GM12878 (cell line): ENCODE measurements around the gene SAMD3. TPM values are rescaled to one million over a fixed set of nuclear protein-coding genes. Genes with fewer than 3 reads are reported as not detected.

Source experiments
- BCL11A ChIP-seq: IDR thresholded peaks from 2 replicates; pipeline ENCODE4 v1.6.1; 2011; ENCODE audit warnings: low read depth, low read length
- BCL3 ChIP-seq: IDR thresholded peaks from 2 replicates; pipeline ENCODE4 v1.6.1; 2011; ENCODE audit warnings: borderline replicate concordance, low read depth, mild to moderate bottlenecking, moderate library complexity, low read length; ENCODE audit not compliant: insufficient read depth, poor library complexity, severe bottlenecking
- CREM ChIP-seq: IDR thresholded peaks from 2 replicates; pipeline ENCODE4 v1.6.1; 2014; ENCODE audit warnings: antibody characterized with exemption, low read depth
- DPF2 ChIP-seq: fragments of 450-650 bp; IDR thresholded peaks from 2 replicates; pipeline ENCODE4 v1.6.1; 2017; ENCODE audit warnings: mild to moderate bottlenecking
- EED ChIP-seq: sonication (generic); IDR thresholded peaks from 2 replicates; pipeline ENCODE4 v1.6.1; 2016; ENCODE audit warnings: antibody characterized with exemption, low read depth
- EP300 ChIP-seq, 2 experiments: fragments of 150-350 bp in 1 of 2; IDR thresholded peaks; 2 replicates each; pipeline ENCODE4 v1.6.1; 2011 to 2012; ENCODE audit warnings: low read depth in 2 of 2, low read length in 2 of 2, borderline replicate concordance in 1 of 2, improper control_type of control experiment in 1 of 2, inconsistent platforms in 1 of 2; ENCODE audit not compliant: control insufficient read depth in 1 of 2
- ETV6 ChIP-seq, 2 experiments: fragments of 450-650 bp in 1 of 2; IDR thresholded peaks in 1 of 2; conservative IDR thresholded peaks in 1 of 2; 2 replicates each; pipeline ENCODE4 v1.6.1; 2014; ENCODE audit warnings: antibody characterized with exemption in 1 of 2, borderline replicate concordance in 1 of 2, low read depth in 1 of 2, mild to moderate bottlenecking in 1 of 2, moderate library complexity in 1 of 2
- FOXM1 ChIP-seq: IDR thresholded peaks from 2 replicates; pipeline ENCODE4 v1.6.1; 2012; ENCODE audit warnings: low read depth, mild to moderate bottlenecking, inconsistent platforms, low read length, moderate library complexity
- IKZF1 ChIP-seq: fragments of 450-650 bp; conservative IDR thresholded peaks from 2 replicates; pipeline ENCODE4 v1.6.1; 2017; ENCODE audit warnings: antibody characterized with exemption, mild to moderate bottlenecking
- IKZF2 ChIP-seq, 2 experiments: fragments of 450-650 bp; IDR thresholded peaks; 2 replicates each; pipeline ENCODE4 v1.6.1; 2017; ENCODE audit warnings: mild to moderate bottlenecking in 2 of 2, moderate library complexity in 2 of 2
- IRF4 ChIP-seq: IDR thresholded peaks from 2 replicates; pipeline ENCODE4 v1.6.1; 2011; ENCODE audit warnings: low read depth, low read length
- MEF2B ChIP-seq: fragments of 450-650 bp; IDR thresholded peaks from 2 replicates; pipeline ENCODE4 v1.6.1; 2018; ENCODE audit warnings: mild to moderate bottlenecking, moderate library complexity; ENCODE audit not compliant: partially characterized antibody, poor library complexity, severe bottlenecking
- NFIC ChIP-seq: IDR thresholded peaks from 2 replicates; pipeline ENCODE4 v1.6.1; 2012; ENCODE audit warnings: low read depth, mild to moderate bottlenecking, inconsistent platforms, low read length, moderate library complexity
- PAX5 ChIP-seq: IDR thresholded peaks from 2 replicates; pipeline ENCODE4 v1.6.1; 2011; ENCODE audit warnings: low read depth, low read length, borderline replicate concordance
- RUNX3 ChIP-seq: IDR thresholded peaks from 2 replicates; pipeline ENCODE4 v1.6.1; 2012; ENCODE audit warnings: low read length, inconsistent platforms
- SP1 ChIP-seq: IDR thresholded peaks from one replicate; pipeline ENCODE4 v1.6.1; 2011; ENCODE audit warnings: low read depth, low read length
- SPI1 ChIP-seq: IDR thresholded peaks from 2 replicates; pipeline ENCODE4 v1.6.1; 2011; ENCODE audit warnings: low read depth, mild to moderate bottlenecking, low read length, moderate library complexity, borderline replicate concordance; ENCODE audit not compliant: insufficient read depth
- polyA plus RNA-seq, 11 experiments: library from polyadenylated mRNA; depleted of rRNA in 4 of 11; unstranded in 6 of 11; stranded (reverse) in 5 of 11; fragments of >200 nt; fragmentation: Nextera tagmentation in 4 of 11; fragmentation: Illumina TruSeq in 1 of 11; extraction: Ambion mirVana in 4 of 11; extraction: Trizol in 1 of 11; gene quantifications; 1 replicate in 1 of 11; 2 replicates in 10 of 11; pipeline versions ENCODE4 v1.2.1 to v1.2.3, GENCODE V29; 2011 to 2016; ENCODE audit warnings: inconsistent platforms in 2 of 11, missing spikeins in 2 of 11, low read depth in 1 of 11
- total RNA-seq, 4 experiments: library from RNA; depleted of rRNA in 3 of 4; stranded (reverse); fragments of >200 nt in 3 of 4; fragmentation: Illumina TruSeq in 1 of 4; extraction: Trizol in 1 of 4; gene quantifications; 2 replicates each; pipeline versions ENCODE4 v1.2.1 to v1.2.3, GENCODE V29; 2013 to 2021

SAMD3 gene
- total and polyA plus RNA-seq, 10 of the 15 experiments (the other 5 are each of a cell fraction or from before 2014, with no cell fraction given) = 0.04 to 2.3 (median 0.39) TPM; not detected in 2

- TF ChIP-seq IRF4 = peak; percentile 74; the same call in 1 of the 2 replicates
- TF ChIP-seq SPI1 = peak; percentile 82
- TF ChIP-seq BCL11A = peak; percentile 42; the same call in 1 of the 2 replicates
- peak in 1 of 2 experiments; percentile 53; a peak in 1 of 4 replicates for TF ChIP-seq ETV6 (conservative IDR thresholded peaks at IDR 0.05 in 1 of 2, IDR thresholded peaks at IDR 0.05 in 1 of 2; ENCODE audit: borderline replicate concordance in 1 of 2, low read depth in 1 of 2)
- TF ChIP-seq EP300 (IDR thresholded peaks at IDR 0.05; ENCODE audit: borderline replicate concordance in 1 of 2, control insufficient read depth in 1 of 2, low read depth in 2 of 2, low read length in 2 of 2) = peak; percentile 18 to 44; a peak in 2 of 4 replicates
- TF ChIP-seq MEF2B = peak; percentile 61
- peak; percentile 67 for TF ChIP-seq EED
- peak; percentile 65 to 70 for TF ChIP-seq IKZF2 (IDR thresholded peaks at IDR 0.05)
- TF ChIP-seq IKZF1 = peak; percentile 44; the same call in 1 of the 2 replicates
- peak; percentile 41 for TF ChIP-seq BCL3
- TF ChIP-seq SP1 = peak; percentile 11
- TF ChIP-seq DPF2 = peak; percentile 44; the same call in 1 of the 2 replicates
- TF ChIP-seq CREM = peak; percentile 43; the same call in 1 of the 2 replicates
- 0 out of 2 replicates have a peak, but pooled peaks have one; percentile 49 for TF ChIP-seq NFIC
- TF ChIP-seq RUNX3 = peak; percentile 85
- TF ChIP-seq PAX5 = peak; percentile 30; the same call in 1 of the 2 replicates
- peak; percentile 53; the same call in 1 of the 2 replicates for TF ChIP-seq FOXM1
Observed at GRCh38 chr6:130260050-130260462, 37.3 kb upstream of the SAMD3 start (continued).
